GM12872 (cell line): ENCODE results near the gene ELFN2.

ENCODE experiments used
- CTCF ChIP-seq: IDR thresholded peaks from 3 replicates; pipeline ENCODE4 v1.5.1; 2011; ENCODE audit warnings: low read depth, mild to moderate bottlenecking, low read length, moderate library complexity; ENCODE audit not compliant: insufficient read depth

Gene ELFN2

DNA sequence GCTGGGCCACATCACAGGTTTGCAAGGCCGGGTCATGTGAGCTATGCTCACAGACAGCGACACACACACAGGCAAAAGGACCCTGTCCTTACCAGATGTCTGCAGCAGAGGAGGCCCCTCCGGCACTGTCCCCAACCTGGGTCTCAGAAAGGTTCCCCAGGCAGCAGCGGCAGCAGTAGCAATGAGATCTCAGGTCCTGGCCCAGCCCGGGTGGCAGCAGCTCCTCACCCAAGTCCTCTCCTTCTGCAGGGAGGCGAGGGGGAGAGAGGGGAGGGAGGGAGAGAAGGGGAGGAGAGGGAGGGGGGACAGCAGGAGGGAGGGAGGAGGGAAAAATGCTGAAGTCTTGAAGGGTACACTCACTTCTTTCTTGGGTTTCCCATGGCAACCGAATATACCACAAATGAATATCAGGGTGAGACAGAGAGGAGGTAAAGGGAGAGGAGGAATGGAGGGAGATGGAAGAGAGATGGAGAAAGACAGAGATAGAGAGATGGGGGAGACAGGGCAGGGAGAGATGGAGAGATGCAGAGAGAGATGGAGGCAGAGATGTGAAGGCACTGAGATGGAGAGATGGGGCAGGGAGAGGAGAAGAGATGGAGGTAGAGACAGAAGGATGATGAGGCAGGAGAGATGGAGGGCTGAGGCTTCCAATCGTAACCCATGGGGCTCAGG lies 9.5 kb downstream of the ELFN2 start:
- no peak for TF ChIP-seq CTCF

DNA sequence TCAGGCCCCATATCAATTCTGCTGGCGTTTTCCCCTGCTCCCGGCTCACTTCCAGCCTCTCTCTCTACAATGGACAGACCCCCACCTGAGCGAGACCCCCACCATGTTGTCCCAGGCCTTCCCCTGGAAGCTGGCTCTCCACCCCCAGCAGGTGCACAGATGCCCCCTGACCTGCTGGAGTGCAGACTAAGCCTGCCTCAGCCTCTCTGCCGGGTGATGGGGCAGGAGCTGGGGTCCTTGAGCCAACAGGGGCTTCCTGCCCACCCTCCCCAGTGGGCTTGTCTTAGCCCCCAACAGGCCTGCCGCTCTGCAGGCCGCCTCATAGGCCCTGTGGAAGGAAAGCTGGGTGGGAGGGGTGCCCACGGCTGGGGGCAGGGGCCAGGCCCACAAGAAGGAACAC lies 10.0 kb downstream of the ELFN2 start:
- TF ChIP-seq CTCF = no peak

DNA sequence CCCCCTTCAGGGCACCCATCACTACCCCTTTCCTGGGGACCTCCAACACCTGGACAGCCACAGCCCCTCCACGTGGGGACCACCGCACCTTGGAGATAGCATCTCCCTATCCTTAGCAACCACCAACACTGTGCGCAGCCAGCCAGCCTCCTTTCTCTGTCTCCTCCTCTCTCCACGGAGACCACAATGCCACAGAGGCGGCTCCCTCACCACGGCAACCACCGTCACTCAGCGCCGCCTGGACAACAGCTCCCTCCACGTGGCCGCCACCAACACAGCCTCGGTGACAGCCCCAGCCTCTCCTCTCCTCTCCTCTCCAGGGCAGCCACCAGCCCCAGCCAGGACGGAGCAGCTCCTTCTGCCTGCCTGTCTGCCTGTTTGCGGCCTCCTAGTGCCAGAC lies 10.5 kb downstream of the ELFN2 start:
- TF ChIP-seq CTCF = no peak

GRCh38 chr22:37416389-37416788 lies 10.9 kb downstream of the ELFN2 start:
- TF ChIP-seq CTCF = no peak

- TF ChIP-seq CTCF = no peak
These were observed 12.1 kb downstream of the ELFN2 start for GRCh38 chr22:37415210-37415609.

DNA sequence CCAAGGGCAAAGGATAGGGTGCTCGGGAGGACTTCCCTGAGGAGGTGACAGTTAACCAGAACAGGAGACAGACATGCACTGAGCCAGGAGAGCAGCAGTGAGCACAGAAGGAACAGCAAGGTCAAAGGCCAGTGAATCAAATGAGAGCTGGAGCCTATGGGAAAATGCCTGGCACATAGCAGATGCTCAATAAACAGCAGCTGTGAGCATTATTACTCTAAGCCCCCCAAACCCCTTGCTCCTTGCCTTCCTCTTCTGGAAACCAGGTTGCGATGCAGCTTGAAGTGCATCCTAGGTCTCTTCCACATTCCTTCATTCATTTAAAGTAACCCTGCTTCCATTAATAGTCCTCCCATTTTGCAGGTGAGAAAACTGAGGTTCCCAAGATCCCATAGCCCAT lies 13.0 kb downstream of the ELFN2 start:
- no peak for TF ChIP-seq CTCF

DNA sequence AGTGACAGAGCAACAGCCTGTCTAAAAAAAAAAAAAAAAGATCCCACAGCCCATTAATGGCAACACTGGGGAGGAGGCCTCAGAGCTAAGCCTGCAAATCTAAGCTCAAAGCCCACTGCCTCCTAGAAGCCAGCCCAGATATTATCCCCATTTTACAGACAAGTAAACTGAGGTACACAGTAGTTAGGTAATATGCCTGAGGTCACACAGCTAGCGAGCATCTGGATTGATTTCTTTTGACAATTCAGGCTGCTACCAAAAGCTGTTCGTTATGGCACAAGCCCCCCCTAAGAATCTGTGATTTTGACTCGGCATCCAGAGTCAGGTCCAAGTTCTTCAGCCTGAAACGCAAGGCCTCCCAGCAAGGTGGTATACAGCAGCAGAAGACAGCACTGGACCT lies 13.7 kb downstream of the ELFN2 start:
- no peak for TF ChIP-seq CTCF
